ENCODE measurements around the gene SLC16A2. TPM values are rescaled to one million over a fixed set of nuclear protein-coding genes. Genes with fewer than 3 reads are reported as not detected.
"Not testable (repeated sequence)": the region's sequence is repeated elsewhere in the genome, so short reads cannot be mapped to it uniquely, and the experiment has no call there.

SLC16A2 gene
- total RNA-seq, 1 experiment from 2014 or later: 34.5 TPM

- CTCF ChIA-PET: no interaction called here
- H3K4me3 ChIP-seq (ENCODE audit: low read depth in 2 of 2, low read length in 2 of 2): no peak overlapping the region
- no peak for DNase-seq (ENCODE audit: low read depth, low spot score)
- H3K27me3 ChIP-seq (ENCODE audit: control insufficient read depth, insufficient read depth, low read length): no peaks in the 10 kb centered on the region
- in situ Hi-C loops (cut with HindIII; ENCODE audit: low pct_unique_long_range_greater_than_20kb, low sequenced_read_pairs) (no loop called here), intact Hi-C loops (cut with micrococcal nuclease; ENCODE audit: unreplicated experiment) (loop anchor here (10.0 kb wide), 1 partner anchor 67 kb away; no protein-coding TSS in a partner anchor)
- no TSS peak for BruUV-seq (replicated peaks)
- H3K27ac ChIP-seq (ENCODE audit: low read length): no peak overlapping the region
- ATAC-seq: no peak
- TF ChIP-seq SIN3A (IDR thresholded peaks at IDR 0.05; ENCODE audit: borderline replicate concordance, insufficient read depth, low read depth, low read length) (no peak), TCF7L2 (IDR thresholded peaks at IDR 0.05; ENCODE audit: low read depth, low read length) (no peak), CTCF (IDR thresholded peaks at IDR 0.05) (no peak)
- POLR2A ChIA-PET: no interaction called here
- no peaks in the 10 kb centered on the region for H3K9me3 ChIP-seq (ENCODE audit: control insufficient read depth, insufficient read depth, low read depth, low read length)
- no peaks in the 10 kb centered on the region; the same call in 1 of the 2 replicates for H3K4me1 ChIP-seq (ENCODE audit: control insufficient read depth, insufficient read depth, low read length)
- H3K36me3 ChIP-seq (ENCODE audit: control insufficient read depth, insufficient read depth, low read length): no peaks in the 10 kb centered on the region
Observed at GRCh38 chrX:74452199-74452481, 30.8 kb downstream of the SLC16A2 start.

GRCh38 chrX:74453178-74453577, 31.9 kb downstream of the SLC16A2 start:
- H3K36me3 ChIP-seq (ENCODE audit: control insufficient read depth, insufficient read depth, low read length): no peaks in the 10 kb centered on the region
- ChIA-PET CTCF (no interaction called here), POLR2A (no interaction called here)
- BruUV-seq (replicated peaks): no TSS peak
- DNase-seq (ENCODE audit: low read depth, low spot score) (no peak), ATAC-seq (no peak)
- H3K4me3 ChIP-seq (ENCODE audit: low read depth in 2 of 2, low read length in 2 of 2): no peak overlapping the region
- TF ChIP-seq SIN3A (IDR thresholded peaks at IDR 0.05; ENCODE audit: borderline replicate concordance, insufficient read depth, low read depth, low read length) (no peak), POLR2AphosphoS5 (IDR thresholded peaks at IDR 0.05; ENCODE audit: low read depth, low read length) (no peak), REST (IDR thresholded peaks at IDR 0.05; ENCODE audit: insufficient read depth in 1 of 2, low read depth in 2 of 2, low read length in 1 of 2) (no peak), TCF7L2 (IDR thresholded peaks at IDR 0.05; ENCODE audit: low read depth, low read length) (no peak)
- no peaks in the 10 kb centered on the region for H3K27me3 ChIP-seq (ENCODE audit: control insufficient read depth, insufficient read depth, low read length)
- H3K4me1 ChIP-seq (ENCODE audit: control insufficient read depth, insufficient read depth, low read length): no peaks in the 10 kb centered on the region; the same call in 1 of the 2 replicates
- in situ Hi-C loops (cut with HindIII; ENCODE audit: low pct_unique_long_range_greater_than_20kb, low sequenced_read_pairs) (no loop called here), intact Hi-C loops (cut with micrococcal nuclease; ENCODE audit: unreplicated experiment) (loop anchor here (10.0 kb wide), 1 partner anchor 68 kb away; no protein-coding TSS in a partner anchor)
- no peaks in the 10 kb centered on the region for H3K9me3 ChIP-seq (ENCODE audit: control insufficient read depth, insufficient read depth, low read depth, low read length)
- no peak overlapping the region for H3K27ac ChIP-seq (ENCODE audit: low read length)

- H3K36me3 ChIP-seq (ENCODE audit: control insufficient read depth, insufficient read depth, low read length); DNase-seq (ENCODE audit: low read depth, low spot score); POLR2A ChIA-PET; H3K9me3 ChIP-seq (ENCODE audit: control insufficient read depth, insufficient read depth, low read depth, low read length); H3K27me3 ChIP-seq (ENCODE audit: control insufficient read depth, insufficient read depth, low read length); H3K4me3 ChIP-seq (ENCODE audit: low read depth in 2 of 2, low read length in 2 of 2); H3K27ac ChIP-seq (ENCODE audit: low read length); BruUV-seq (replicated peaks); ATAC-seq; in situ Hi-C loops (cut with HindIII; ENCODE audit: low pct_unique_long_range_greater_than_20kb, low sequenced_read_pairs); H3K4me1 ChIP-seq (ENCODE audit: control insufficient read depth, insufficient read depth, low read length); CTCF ChIA-PET: not testable (repeated sequence)
- intact Hi-C loops (cut with micrococcal nuclease; ENCODE audit: unreplicated experiment): loop anchor here (10.0 kb wide), 1 partner anchor 69 kb away; no protein-coding TSS in a partner anchor
Observed at GRCh38 chrX:74454233-74454632, 32.9 kb downstream of the SLC16A2 start.

Measured in Panc1 (cell line).